Astrocyte of the spinal cord (primary cell): ENCODE measurements around the gene PGS1.
"Not testable (repeated sequence)": the region's sequence is repeated elsewhere in the genome, so short reads cannot be mapped to it uniquely, and the experiment has no call there.

Experiments
- DNase-seq: peaks from one replicate; pipeline ENCODE4 v3.0.0; 2011; ENCODE audit warnings: low read depth, low spot score
- H3K4me3 ChIP-seq: 2 replicates; pipeline ENCODE4 v1.5.1; 2011; ENCODE audit warnings: low read depth, mild to moderate bottlenecking, low read length, moderate library complexity
- CTCF ChIP-seq: IDR thresholded peaks from 2 replicates; pipeline ENCODE4 v1.5.1; 2012; ENCODE audit warnings: low read depth, mild to moderate bottlenecking, low read length, inconsistent platforms
- in situ Hi-C: cut with HindIII; loops from 2 replicates; pipeline ENCODE4 v1.10.0; 2017; ENCODE audit warnings: low sequenced_read_pairs

Gene PGS1

GRCh38 chr17:78462148-78462547 lies 83.7 kb downstream of the PGS1 start:
- no peak for TF ChIP-seq CTCF
- in situ Hi-C loops: no loop called here
- no peak for DNase-seq
- H3K4me3 ChIP-seq: no peak overlapping the region

- in situ Hi-C loops: not testable (repeated sequence)
Measured at GRCh38 chr17:78466109-78466785, 87.8 kb downstream of the PGS1 start.

GRCh38 chr17:78466786-78467715 lies 88.6 kb downstream of the PGS1 start:
- DNase-seq: no peak
- in situ Hi-C loops: no loop called here
- no peak overlapping the region for H3K4me3 ChIP-seq

More at GRCh38 chr17:78466109-78466785, 87.8 kb downstream of the PGS1 start:
- not testable (repeated sequence) for H3K4me3 ChIP-seq, DNase-seq

GRCh38 chr17:78468366-78468765 lies 89.9 kb downstream of the PGS1 start:
- DNase-seq: no peak
- in situ Hi-C loops: no loop called here

More at GRCh38 chr17:78466786-78467715, 88.6 kb downstream of the PGS1 start:
- TF ChIP-seq CTCF: no peak

GRCh38 chr17:78469443-78469842 lies 91.0 kb downstream of the PGS1 start:
- no peak for DNase-seq
- in situ Hi-C loops: no loop called here
- no peak overlapping the region for H3K4me3 ChIP-seq
- no peak for TF ChIP-seq CTCF

More at GRCh38 chr17:78468366-78468765, 89.9 kb downstream of the PGS1 start:
- no peak for TF ChIP-seq CTCF
- H3K4me3 ChIP-seq: no peak overlapping the region

GRCh38 chr17:78471635-78472034 lies 93.2 kb downstream of the PGS1 start:
- TF ChIP-seq CTCF: no peak
- H3K4me3 ChIP-seq: no peak overlapping the region
- in situ Hi-C loops: no loop called here
- no peak for DNase-seq
